Epithelial cell of esophagus (primary cell): ENCODE measurements around the gene TMEM201.

Source experiments
- DNase-seq: peaks from one replicate; pipeline ENCODE4 v3.0.0; 2010; ENCODE audit warnings: low read depth
- H3K4me3 ChIP-seq: 2 replicates; pipeline ENCODE4 v1.5.1; 2011; ENCODE audit warnings: mild to moderate bottlenecking, low read length, control low read depth
- CTCF ChIP-seq: IDR thresholded peaks from 2 replicates; pipeline ENCODE4 v1.5.1; 2011; ENCODE audit warnings: low read depth, mild to moderate bottlenecking, low read length, control low read depth, inconsistent platforms; ENCODE audit not compliant: insufficient read depth; ENCODE audit errors: missing control alignments

TMEM201 gene

GRCh38 chr1:9601942-9602793, 13.5 kb downstream of the TMEM201 start:
- no peak for DNase-seq
- TF ChIP-seq CTCF, result no peak

DNA sequence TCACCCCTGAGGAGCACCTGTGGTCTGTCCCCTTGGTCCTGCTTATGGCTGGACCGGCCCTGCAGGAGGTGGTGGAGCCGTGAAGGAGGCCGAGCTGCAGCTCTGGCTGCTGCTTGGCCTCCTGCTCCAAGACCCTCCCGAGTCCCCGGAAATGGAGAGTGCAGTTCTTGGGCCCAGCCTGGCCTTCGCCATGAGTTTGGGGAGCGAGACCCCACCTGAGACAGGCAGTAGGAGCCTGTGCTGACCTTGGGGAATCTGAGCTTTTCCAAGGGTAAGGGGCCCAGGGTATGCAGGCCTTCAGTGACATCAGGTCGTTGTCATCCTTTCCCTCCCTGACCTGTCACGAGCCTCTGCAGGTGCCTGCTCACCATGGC, 14.1 kb downstream of the TMEM201 start:
- H3K4me3 ChIP-seq, result no peak overlapping the region
- no peak for TF ChIP-seq CTCF
- no peak for DNase-seq

More at GRCh38 chr1:9601942-9602793, 13.5 kb downstream of the TMEM201 start:
- H3K4me3 ChIP-seq, result no peak overlapping the region

GRCh38 chr1:9603307-9603706, 14.6 kb downstream of the TMEM201 start:
- no peak for TF ChIP-seq CTCF
- DNase-seq, result no peak
- H3K4me3 ChIP-seq, result no peak overlapping the region

DNA sequence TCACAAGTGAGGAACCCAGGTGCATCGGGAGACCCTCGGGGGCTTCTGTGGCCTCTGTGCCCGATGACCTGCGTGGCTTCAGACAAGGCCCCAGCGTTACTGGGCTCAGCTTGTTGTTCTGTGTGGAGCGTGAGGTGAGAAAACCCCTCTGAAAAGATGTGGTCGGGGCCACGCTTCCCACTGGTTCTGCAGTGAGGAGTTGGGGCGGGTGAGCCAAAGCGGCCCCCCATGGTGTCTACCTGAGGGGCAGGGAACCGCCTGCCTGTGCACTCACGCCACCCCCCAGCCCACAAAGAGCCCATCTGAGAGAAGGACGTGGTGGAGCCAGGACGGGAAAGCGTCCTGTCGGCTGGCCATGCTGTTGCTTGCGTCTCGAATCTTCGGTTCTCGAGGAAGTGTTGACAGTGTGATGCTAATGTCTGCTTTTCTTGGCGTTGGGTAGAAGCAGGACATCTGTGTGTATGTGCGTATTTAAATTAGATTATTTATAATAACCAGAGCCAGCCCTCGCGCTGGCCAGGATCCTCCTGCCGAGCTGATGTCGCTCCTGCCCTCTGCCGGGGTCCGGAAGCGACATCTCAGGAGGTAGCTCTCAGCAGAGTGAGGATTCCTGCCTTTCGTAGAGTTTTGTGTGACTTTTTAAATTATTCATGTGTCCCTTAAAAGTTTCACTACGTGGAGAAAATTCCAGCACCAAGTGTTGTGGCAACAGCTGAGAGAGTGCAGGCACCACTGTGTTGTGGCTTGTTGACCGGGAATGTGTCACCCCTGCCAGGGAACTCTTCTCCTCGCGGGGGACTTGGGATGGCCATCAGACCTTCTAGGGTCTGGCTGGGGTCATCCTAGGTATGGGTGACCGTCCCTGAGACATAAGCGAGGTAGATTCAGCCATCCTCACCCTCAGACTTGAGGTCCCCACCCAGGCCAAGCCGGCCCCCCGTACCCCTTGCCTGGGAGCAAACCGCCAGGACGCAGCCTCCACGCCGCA, 15.3 kb downstream of the TMEM201 start:
- H3K4me3 ChIP-seq, result no peak overlapping the region
- no peak for DNase-seq
- no peak for TF ChIP-seq CTCF

DNA sequence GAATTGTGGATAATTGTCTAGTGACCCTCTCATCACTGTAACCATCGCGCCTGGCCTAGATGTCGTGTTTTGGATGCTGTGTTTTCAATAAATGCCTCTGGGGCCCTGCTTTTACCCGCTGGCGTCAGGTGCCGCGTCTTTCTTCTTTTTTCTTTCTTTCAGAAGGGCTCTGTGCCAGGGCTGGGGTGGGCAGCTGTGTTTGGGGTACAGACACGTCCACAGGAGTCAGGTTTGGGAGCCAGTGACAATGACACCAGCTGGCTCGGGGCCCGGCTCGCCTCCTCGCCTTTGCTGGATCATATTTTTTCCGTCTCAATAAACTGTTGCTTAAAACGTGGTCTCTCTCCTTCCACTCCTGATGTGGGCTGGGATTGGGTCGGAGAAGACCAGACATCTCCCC, 16.1 kb downstream of the TMEM201 start:
- no peak for DNase-seq
- H3K4me3 ChIP-seq, result no peak overlapping the region
- no peak for TF ChIP-seq CTCF

GRCh38 chr1:9605946-9606455, 17.3 kb downstream of the TMEM201 start:
- DNase-seq, result no peak
- H3K4me3 ChIP-seq, result no peak overlapping the region
- TF ChIP-seq CTCF, result no peak
